HepG2 (cell line): Measurements from ENCODE around the gene TTPAL. TPM values are rescaled to one million over a fixed set of nuclear protein-coding genes. Genes with fewer than 3 reads are reported as not detected.

Source experiments
- ELF1 ChIP-seq: sonication (generic); formaldehyde crosslinking; IDR thresholded peaks from 2 replicates; pipeline ENCODE4 v1.4.0; 2020; ENCODE audit warnings: missing genetic modification reagents
- ESRRA ChIP-seq: sonication (generic); formaldehyde crosslinking; IDR thresholded peaks from 2 replicates; pipeline ENCODE4 v1.5.1; 2020; ENCODE audit warnings: mild to moderate bottlenecking, low read depth, missing genetic modification reagents
- MAF1 ChIP-seq: sonication (generic); formaldehyde crosslinking; IDR thresholded peaks from 2 replicates; pipeline ENCODE4 v1.5.0; 2020; ENCODE audit warnings: missing genetic modification reagents, borderline replicate concordance
- MAZ ChIP-seq, 2 experiments: sonication (generic) in 1 of 2; formaldehyde crosslinking in 1 of 2; IDR thresholded peaks; 2 replicates each; pipeline versions ENCODE4 v1.5.0 to v1.6.1; 2012 to 2020; ENCODE audit warnings: low read depth in 2 of 2, mild to moderate bottlenecking in 2 of 2, borderline replicate concordance in 1 of 2, improper control_type of control experiment in 1 of 2, low read length in 1 of 2, missing genetic modification reagents in 1 of 2, moderate library complexity in 1 of 2
- MIXL1 ChIP-seq: IDR thresholded peaks from 2 replicates; pipeline ENCODE4 v1.6.1; 2016
- PCBP2 ChIP-seq: fragments of 200-400 bp; formaldehyde crosslinking; optimal IDR thresholded peaks from 2 replicates; pipeline ENCODE3; 2018; ENCODE audit warnings: low read length, low read depth; ENCODE audit not compliant: poor library complexity, severe bottlenecking
- RAD51 ChIP-seq: fragments of 450-650 bp; IDR thresholded peaks from 2 replicates; pipeline ENCODE4 v1.6.1; 2016; ENCODE audit warnings: borderline replicate concordance
- RORA ChIP-seq: sonication (generic); formaldehyde crosslinking; IDR thresholded peaks from 2 replicates; pipeline ENCODE4 v1.5.0; 2020; ENCODE audit warnings: mild to moderate bottlenecking, missing genetic modification reagents, moderate library complexity
- SRF ChIP-seq: IDR thresholded peaks from 2 replicates; pipeline ENCODE4 v1.6.1; 2011; ENCODE audit warnings: mild to moderate bottlenecking, low read depth, low read length, moderate library complexity
- SYNCRIP ChIP-seq: fragments of 200-400 bp; formaldehyde crosslinking; IDR thresholded peaks from 2 replicates; pipeline ENCODE4 v1.6.1; 2018; ENCODE audit warnings: mild to moderate bottlenecking, low read depth, low read length; ENCODE audit not compliant: insufficient read depth
- THYN1 ChIP-seq: sonication (generic); formaldehyde crosslinking; IDR thresholded peaks from 2 replicates; pipeline ENCODE4 v1.8.1; 2023; ENCODE audit warnings: low read depth, mild to moderate bottlenecking, moderate library complexity, missing genetic modification reagents, borderline replicate concordance
- ZFP62 ChIP-seq: sonication (generic); formaldehyde crosslinking; IDR thresholded peaks from 2 replicates; pipeline ENCODE4 v1.4.0; 2020; ENCODE audit warnings: missing genetic modification reagents
- ZNF256 ChIP-seq: sonication (generic); formaldehyde crosslinking; conservative IDR thresholded peaks from 2 replicates; pipeline ENCODE4 v1.4.0; 2020; ENCODE audit warnings: missing genetic modification reagents
- ZNF335 ChIP-seq: sonication (generic); formaldehyde crosslinking; IDR thresholded peaks from 2 replicates; pipeline ENCODE4 v1.4.0; 2020; ENCODE audit warnings: missing genetic modification reagents
- ZNF501 ChIP-seq: sonication (generic); formaldehyde crosslinking; IDR thresholded peaks from 2 replicates; pipeline ENCODE4 v1.5.1; 2020; ENCODE audit warnings: mild to moderate bottlenecking, moderate library complexity, missing genetic modification reagents
- ZNF567 ChIP-seq: sonication (generic); formaldehyde crosslinking; IDR thresholded peaks from 2 replicates; pipeline ENCODE4 v1.8.1; 2023; ENCODE audit warnings: mild to moderate bottlenecking, missing genetic modification reagents, borderline replicate concordance
- ZNF644 ChIP-seq: IDR thresholded peaks from 2 replicates; pipeline ENCODE4 v1.6.1; 2016; ENCODE audit warnings: low read depth
- ZNF652 ChIP-seq: IDR thresholded peaks from 2 replicates; pipeline ENCODE4 v1.6.1; 2016; ENCODE audit warnings: low read depth, borderline replicate concordance
- ZNF7 ChIP-seq: IDR thresholded peaks from 2 replicates; pipeline ENCODE4 v1.6.1; 2016; ENCODE audit warnings: missing biosample characterization, missing genetic modification reagents
- ZNF850 ChIP-seq: sonication (generic); formaldehyde crosslinking; conservative IDR thresholded peaks from 2 replicates; pipeline ENCODE4 v1.9.0; 2021; ENCODE audit warnings: mild to moderate bottlenecking, missing genetic modification reagents
- ZNF878 ChIP-seq: sonication (generic); formaldehyde crosslinking; IDR thresholded peaks from 2 replicates; pipeline ENCODE4 v1.8.1; 2023; ENCODE audit warnings: mild to moderate bottlenecking, missing genetic modification reagents, moderate library complexity
- ZSCAN20 ChIP-seq: sonication (generic); formaldehyde crosslinking; IDR thresholded peaks from 2 replicates; pipeline ENCODE4 v1.4.0; 2020; ENCODE audit warnings: missing genetic modification reagents, mild to moderate bottlenecking, borderline replicate concordance
- polyA plus RNA-seq, 8 experiments: library from polyadenylated mRNA; depleted of rRNA in 3 of 8; stranded (reverse) in 7 of 8; unstranded in 1 of 8; fragments of >200 nt; fragmentation: Illumina TruSeq in 4 of 8; extraction: Trizol in 4 of 8; gene quantifications; 2 replicates each; pipeline versions ENCODE4 v1.2.1 to v1.2.3, GENCODE V29; 2011 to 2016; ENCODE audit warnings: low read depth in 4 of 8, missing spikeins in 1 of 8, mixed read lengths in 1 of 8; ENCODE audit not compliant: insufficient read depth in 1 of 8
- total RNA-seq, 5 experiments: library from RNA; depleted of rRNA; stranded (reverse); fragments of >200 nt; fragmentation: Illumina TruSeq; extraction: Trizol; gene quantifications; 2 replicates each; pipeline ENCODE4 v1.2.3, GENCODE V29; 2016; ENCODE audit warnings: low read depth in 1 of 5
- TF ChIP-seq, protein P1 (sequence below): IDR thresholded peaks from 2 replicates; pipeline ENCODE4 v1.4.0; 2020; ENCODE audit warnings: mild to moderate bottlenecking, missing genetic modification reagents
- TF ChIP-seq, protein P2 (sequence below): sonication (generic); formaldehyde crosslinking; IDR thresholded peaks from 2 replicates; pipeline ENCODE4 v1.4.0; 2020; ENCODE audit warnings: missing genetic modification reagents
- TF ChIP-seq, protein P3 (sequence below): sonication (generic); formaldehyde crosslinking; conservative IDR thresholded peaks from 2 replicates; pipeline ENCODE4 v1.4.0; 2020; ENCODE audit warnings: missing genetic modification reagents

TTPAL gene
- total and polyA plus RNA-seq, 2 of the 13 experiments (the other 11 are each of a cell fraction or from before 2014, with no cell fraction given): 4.3 to 18.8 TPM

DNA sequence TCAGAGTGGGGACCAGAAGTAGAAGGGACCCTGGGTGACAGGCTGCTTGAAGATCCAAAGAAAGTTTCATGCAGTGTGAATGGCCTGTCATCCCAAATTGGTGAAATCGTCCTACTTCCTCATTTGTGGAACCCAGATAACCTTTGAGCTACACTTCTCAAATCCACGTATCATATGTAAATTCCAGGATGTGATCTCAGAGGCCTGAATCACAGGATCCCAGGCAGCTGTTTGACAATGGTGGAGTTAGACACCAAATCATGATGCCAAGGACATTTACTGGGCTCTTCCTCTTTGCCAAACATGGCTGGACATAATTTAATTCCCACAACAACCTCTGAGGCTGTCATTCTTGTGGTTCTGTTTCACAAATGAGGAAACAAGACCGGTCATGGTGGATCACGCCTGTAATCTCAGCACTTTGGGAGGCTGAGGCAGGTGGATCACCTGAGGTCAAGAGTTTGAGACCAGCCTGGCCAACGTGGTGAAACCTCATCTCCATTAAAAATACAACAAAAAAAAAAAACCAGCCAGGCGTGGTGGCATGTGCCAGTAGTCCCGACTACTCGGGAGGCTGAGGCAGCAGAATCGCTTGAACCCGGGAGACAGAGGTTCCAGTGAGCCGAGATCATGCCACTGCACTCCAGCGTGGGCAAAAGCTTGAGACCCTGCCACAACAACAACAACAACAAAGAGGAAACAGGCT lies 39.9 kb upstream of the TTPAL start (continued):
- TF ChIP-seq ZFP62 (no peak), ZNF501 (CRISPR knock-in tag) (peak; percentile 60; the same call in 1 of the 2 replicates), MIXL1 (CRISPR knock-in tag) (peak; percentile 37; the same call in 1 of the 2 replicates), ZNF850 (CRISPR knock-in tag) (no peak), SYNCRIP (no peak), ESRRA (CRISPR knock-in tag) (no peak), ZNF7 (CRISPR knock-in tag) (no peak), PCBP2 (no peak), ZNF644 (CRISPR knock-in tag) (no peak), ZNF878 (no peak), MAZ (IDR thresholded peaks at IDR 0.05; ENCODE audit: borderline replicate concordance, low read depth, low read length) (no peak), MAZ (CRISPR knock-in tag; IDR thresholded peaks at IDR 0.05; ENCODE audit: low read depth) (no peak), THYN1 (CRISPR knock-in tag) (no peak), RORA (CRISPR knock-in tag) (no peak), ELF1 (peak; percentile 68; the same call in 1 of the 2 replicates), ZNF335 (CRISPR knock-in tag) (no peak), ZNF567 (no peak), ZNF652 (CRISPR knock-in tag) (no peak), RAD51 (no peak), ZNF256 (CRISPR knock-in tag) (no peak), ZSCAN20 (CRISPR knock-in tag) (no peak), SRF (no peak), MAF1 (no peak)
- TF ChIP-seq, protein P1, sequence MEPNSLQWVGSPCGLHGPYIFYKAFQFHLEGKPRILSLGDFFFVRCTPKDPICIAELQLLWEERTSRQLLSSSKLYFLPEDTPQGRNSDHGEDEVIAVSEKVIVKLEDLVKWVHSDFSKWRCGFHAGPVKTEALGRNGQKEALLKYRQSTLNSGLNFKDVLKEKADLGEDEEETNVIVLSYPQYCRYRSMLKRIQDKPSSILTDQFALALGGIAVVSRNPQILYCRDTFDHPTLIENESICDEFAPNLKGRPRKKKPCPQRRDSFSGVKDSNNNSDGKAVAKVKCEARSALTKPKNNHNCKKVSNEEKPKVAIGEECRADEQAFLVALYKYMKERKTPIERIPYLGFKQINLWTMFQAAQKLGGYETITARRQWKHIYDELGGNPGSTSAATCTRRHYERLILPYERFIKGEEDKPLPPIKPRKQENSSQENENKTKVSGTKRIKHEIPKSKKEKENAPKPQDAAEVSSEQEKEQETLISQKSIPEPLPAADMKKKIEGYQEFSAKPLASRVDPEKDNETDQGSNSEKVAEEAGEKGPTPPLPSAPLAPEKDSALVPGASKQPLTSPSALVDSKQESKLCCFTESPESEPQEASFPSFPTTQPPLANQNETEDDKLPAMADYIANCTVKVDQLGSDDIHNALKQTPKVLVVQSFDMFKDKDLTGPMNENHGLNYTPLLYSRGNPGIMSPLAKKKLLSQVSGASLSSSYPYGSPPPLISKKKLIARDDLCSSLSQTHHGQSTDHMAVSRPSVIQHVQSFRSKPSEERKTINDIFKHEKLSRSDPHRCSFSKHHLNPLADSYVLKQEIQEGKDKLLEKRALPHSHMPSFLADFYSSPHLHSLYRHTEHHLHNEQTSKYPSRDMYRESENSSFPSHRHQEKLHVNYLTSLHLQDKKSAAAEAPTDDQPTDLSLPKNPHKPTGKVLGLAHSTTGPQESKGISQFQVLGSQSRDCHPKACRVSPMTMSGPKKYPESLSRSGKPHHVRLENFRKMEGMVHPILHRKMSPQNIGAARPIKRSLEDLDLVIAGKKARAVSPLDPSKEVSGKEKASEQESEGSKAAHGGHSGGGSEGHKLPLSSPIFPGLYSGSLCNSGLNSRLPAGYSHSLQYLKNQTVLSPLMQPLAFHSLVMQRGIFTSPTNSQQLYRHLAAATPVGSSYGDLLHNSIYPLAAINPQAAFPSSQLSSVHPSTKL (CRISPR knock-in tag): peak; percentile 19
- TF ChIP-seq, protein P2, sequence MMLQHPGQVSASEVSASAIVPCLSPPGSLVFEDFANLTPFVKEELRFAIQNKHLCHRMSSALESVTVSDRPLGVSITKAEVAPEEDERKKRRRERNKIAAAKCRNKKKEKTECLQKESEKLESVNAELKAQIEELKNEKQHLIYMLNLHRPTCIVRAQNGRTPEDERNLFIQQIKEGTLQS (CRISPR knock-in tag): no peak
- TF ChIP-seq, protein P3, sequence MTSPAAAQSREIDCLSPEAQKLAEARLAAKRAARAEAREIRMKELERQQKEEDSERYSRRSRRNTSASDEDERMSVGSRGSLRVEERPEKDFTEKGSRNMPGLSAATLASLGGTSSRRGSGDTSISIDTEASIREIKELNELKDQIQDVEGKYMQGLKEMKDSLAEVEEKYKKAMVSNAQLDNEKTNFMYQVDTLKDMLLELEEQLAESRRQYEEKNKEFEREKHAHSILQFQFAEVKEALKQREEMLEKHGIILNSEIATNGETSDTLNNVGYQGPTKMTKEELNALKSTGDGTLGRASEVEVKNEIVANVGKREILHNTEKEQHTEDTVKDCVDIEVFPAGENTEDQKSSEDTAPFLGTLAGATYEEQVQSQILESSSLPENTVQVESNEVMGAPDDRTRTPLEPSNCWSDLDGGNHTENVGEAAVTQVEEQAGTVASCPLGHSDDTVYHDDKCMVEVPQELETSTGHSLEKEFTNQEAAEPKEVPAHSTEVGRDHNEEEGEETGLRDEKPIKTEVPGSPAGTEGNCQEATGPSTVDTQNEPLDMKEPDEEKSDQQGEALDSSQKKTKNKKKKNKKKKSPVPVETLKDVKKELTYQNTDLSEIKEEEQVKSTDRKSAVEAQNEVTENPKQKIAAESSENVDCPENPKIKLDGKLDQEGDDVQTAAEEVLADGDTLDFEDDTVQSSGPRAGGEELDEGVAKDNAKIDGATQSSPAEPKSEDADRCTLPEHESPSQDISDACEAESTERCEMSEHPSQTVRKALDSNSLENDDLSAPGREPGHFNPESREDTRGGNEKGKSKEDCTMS (CRISPR knock-in tag): no peak
